Hepatocyte (in vitro differentiated cells): Measurements from ENCODE around the gene TMEFF1.

Source experiments
- CTCF ChIP-seq: fragments of 200-600 bp; sonication (generic); IDR thresholded peaks from 2 replicates; pipeline ENCODE4 v1.5.1; 2016; ENCODE audit warnings: antibody characterized with exemption, mild to moderate bottlenecking; ENCODE audit not compliant: poor library complexity
- EZH2 ChIP-seq: fragments of 200-600 bp; sonication (generic); IDR thresholded peaks from 2 replicates; pipeline ENCODE4 v1.6.1; 2016; ENCODE audit warnings: antibody characterized with exemption, mild to moderate bottlenecking, borderline replicate concordance

GRCh38 chr9:100515578-100516494 is 42.9 kb downstream of the TMEFF1 start:
- TF ChIP-seq CTCF (no peak), EZH2 (no peak)
